C4-2B (cell line): ENCODE data around the gene LGR6.

Source experiments
- CTCF ChIP-seq: fragments of 450-650 bp; conservative IDR thresholded peaks from 2 replicates; pipeline ENCODE4 v1.5.1; 2017; ENCODE audit warnings: mild to moderate bottlenecking
- ZFX ChIP-seq: fragments of 450-650 bp; IDR thresholded peaks from 2 replicates; pipeline ENCODE4 v1.6.1; 2017

- TF ChIP-seq CTCF (no peak), ZFX (no peak)
These were observed 33.1 kb upstream of the LGR6 start, which contains the start of gene PTPN7 for GRCh38 chr1:202160377-202160940.
